Kidney (tissue), 14 donors: Measurements from ENCODE around the gene SCUBE3. TPM values are rescaled to one million over a fixed set of nuclear protein-coding genes. Genes with fewer than 3 reads are reported as not detected.
A peak's percentile ranks its signal among the peaks of the same experiment; 100 is the strongest.

Experiments used
- DNase-seq, 5 donors: peaks; one replicate each; pipeline ENCODE4 v3.0.0-alpha.2; 2013 to 2020
- FAIRE-seq: peaks from 2 replicates; lab custom pipeline; 2012; peaks lifted over from hg19 to GRCh38; lab: Jason Lieb, UNC
- H3K27ac ChIP-seq, 2 donors: one replicate each; pipeline ENCODE4 v1.7.0; 2013; ENCODE audit warnings: low read depth in 2 of 2, low read length in 2 of 2, inconsistent platforms in 1 of 2
- H3K27me3 ChIP-seq: one replicate; pipeline ENCODE4 v1.7.1; 2013; ENCODE audit warnings: low read length, inconsistent platforms; ENCODE audit not compliant: control insufficient read depth, insufficient read depth
- H3K36me3 ChIP-seq, 3 donors: one replicate each; pipeline versions ENCODE4 v1.7.0 to v1.7.1; 2013; ENCODE audit warnings: low read length in 3 of 3, control low read depth in 1 of 3, inconsistent platforms in 1 of 3; ENCODE audit not compliant: insufficient read depth in 3 of 3, control insufficient read depth in 2 of 3
- H3K4me1 ChIP-seq, 3 donors: one replicate each; pipeline versions ENCODE4 v1.7.0 to v1.7.1; 2013; ENCODE audit warnings: low read length in 3 of 3, inconsistent platforms in 1 of 3, low read depth in 1 of 3; ENCODE audit not compliant: control insufficient read depth in 2 of 3, insufficient read depth in 2 of 3
- H3K4me3 ChIP-seq, 3 donors: one replicate each; pipeline versions ENCODE4 v1.7.0 to v1.8.1; 2013; ENCODE audit warnings: low read length in 3 of 3, control low read depth in 1 of 3, inconsistent platforms in 1 of 3
- H3K9ac ChIP-seq, 3 donors: one replicate each; pipeline versions ENCODE4 v1.7.0 to v1.7.1; 2013; ENCODE audit warnings: low read length in 3 of 3, control low read depth in 1 of 3, inconsistent platforms in 1 of 3
- H3K9me3 ChIP-seq, 3 donors: one replicate each; pipeline versions ENCODE4 v1.7.0 to v1.7.1; 2013; ENCODE audit warnings: low read length in 3 of 3, control low read depth in 1 of 3, inconsistent platforms in 1 of 3; ENCODE audit not compliant: control insufficient read depth in 2 of 3, insufficient read depth in 1 of 3
- intact Hi-C: fragments of 100-400 bp; cut with DNase I; formaldehyde crosslinking; loops from one replicate; pipeline ENCODE4 v1.11.1; 2022
- polyA plus RNA-seq: library from polyadenylated mRNA; stranded (reverse); fragments of 350-450 nt; fragmentation: Illumina TruSeq; extraction: RNeasy Lipid Tissue Mini Kit (QIAGEN cat#74804); gene quantifications from one replicate; pipeline ENCODE4 v1.2.3, GENCODE V29; 2014; ENCODE audit warnings: low read depth, low replicate concordance; ENCODE audit not compliant: insufficient read depth
- total RNA-seq: library from RNA; stranded (reverse); fragmentation: NEBNext Ultra II Directional; extraction: Animal tissue kit (Norgen Biotek cat#: 25700); gene quantifications from one replicate; pipeline ENCODE4 v1.2.1, GENCODE V29; 2021
- TF ChIP-seq, protein P1 (sequence below): IDR thresholded peaks from 3 replicates; pipeline ENCODE4 v1.5.1; 2012; ENCODE audit warnings: mild to moderate bottlenecking, moderate library complexity, borderline replicate concordance; ENCODE audit not compliant: insufficient read depth; ENCODE audit errors: extremely low read depth
- donor health status: control.
- donor health status: control.
- donor health status: control.
- donor health status: control.
- donor health status: control.
- donor health status: DM: yes; HTN: yes; CAD: no.
- donor health status: Normal renal cell carcinoma (clear cell type).

The SCUBE3 gene
- total and polyA plus RNA-seq, 2 donors from 2014 or later, result 2.5 to 4.5 TPM

DNA sequence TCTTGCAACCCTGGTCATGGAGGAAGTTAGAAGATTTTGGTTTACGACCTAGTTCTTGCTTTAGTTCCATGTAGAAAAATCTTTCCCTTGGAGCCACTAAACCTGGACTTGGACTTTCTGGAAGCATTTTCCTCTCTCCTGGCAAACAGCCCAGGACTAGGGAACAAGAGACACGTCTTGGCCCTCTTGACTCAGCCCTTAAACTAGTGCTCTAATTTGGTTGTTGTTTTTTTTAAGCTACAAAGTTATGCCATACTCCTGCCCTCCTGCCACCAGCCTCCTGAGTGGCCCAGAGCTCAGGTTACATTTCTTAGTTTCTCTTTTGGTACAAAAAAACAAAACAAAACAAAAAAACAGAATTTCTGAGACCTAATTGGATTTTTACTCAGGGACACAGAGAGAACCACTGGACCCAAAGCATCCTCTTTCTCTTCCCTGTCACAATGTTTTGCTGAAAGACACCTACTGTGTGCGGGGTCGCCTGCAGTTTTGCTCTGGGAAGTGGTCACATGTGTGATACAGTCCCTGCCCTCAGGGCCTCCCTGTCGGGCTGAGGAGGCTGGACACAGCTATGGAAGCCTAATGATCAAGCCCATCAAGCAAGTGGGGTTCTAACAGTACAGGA, 32.3 kb upstream of the SCUBE3 start:
- intact Hi-C loops, result no loop called here
- Histone ChIP-seq H3K36me3 (no peaks in the 10 kb centered on the region), H3K9ac (no peak overlapping the region), H3K4me3 (no peak overlapping the region), H3K27ac (peak overlapping the region in 1 of 2 donors; percentile 10), H3K4me1 (peaks cover 0 to 8% (median 6%) of the 10 kb centered on the region in 3 donors), H3K27me3 (no peaks in the 10 kb centered on the region), H3K9me3 (no peaks in the 10 kb centered on the region)
- TF ChIP-seq, protein P1, sequence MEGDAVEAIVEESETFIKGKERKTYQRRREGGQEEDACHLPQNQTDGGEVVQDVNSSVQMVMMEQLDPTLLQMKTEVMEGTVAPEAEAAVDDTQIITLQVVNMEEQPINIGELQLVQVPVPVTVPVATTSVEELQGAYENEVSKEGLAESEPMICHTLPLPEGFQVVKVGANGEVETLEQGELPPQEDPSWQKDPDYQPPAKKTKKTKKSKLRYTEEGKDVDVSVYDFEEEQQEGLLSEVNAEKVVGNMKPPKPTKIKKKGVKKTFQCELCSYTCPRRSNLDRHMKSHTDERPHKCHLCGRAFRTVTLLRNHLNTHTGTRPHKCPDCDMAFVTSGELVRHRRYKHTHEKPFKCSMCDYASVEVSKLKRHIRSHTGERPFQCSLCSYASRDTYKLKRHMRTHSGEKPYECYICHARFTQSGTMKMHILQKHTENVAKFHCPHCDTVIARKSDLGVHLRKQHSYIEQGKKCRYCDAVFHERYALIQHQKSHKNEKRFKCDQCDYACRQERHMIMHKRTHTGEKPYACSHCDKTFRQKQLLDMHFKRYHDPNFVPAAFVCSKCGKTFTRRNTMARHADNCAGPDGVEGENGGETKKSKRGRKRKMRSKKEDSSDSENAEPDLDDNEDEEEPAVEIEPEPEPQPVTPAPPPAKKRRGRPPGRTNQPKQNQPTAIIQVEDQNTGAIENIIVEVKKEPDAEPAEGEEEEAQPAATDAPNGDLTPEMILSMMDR, result no peak
- FAIRE-seq (peak; percentile 17), DNase-seq (peak in 1 of 5 donors; percentile 72)

DNA sequence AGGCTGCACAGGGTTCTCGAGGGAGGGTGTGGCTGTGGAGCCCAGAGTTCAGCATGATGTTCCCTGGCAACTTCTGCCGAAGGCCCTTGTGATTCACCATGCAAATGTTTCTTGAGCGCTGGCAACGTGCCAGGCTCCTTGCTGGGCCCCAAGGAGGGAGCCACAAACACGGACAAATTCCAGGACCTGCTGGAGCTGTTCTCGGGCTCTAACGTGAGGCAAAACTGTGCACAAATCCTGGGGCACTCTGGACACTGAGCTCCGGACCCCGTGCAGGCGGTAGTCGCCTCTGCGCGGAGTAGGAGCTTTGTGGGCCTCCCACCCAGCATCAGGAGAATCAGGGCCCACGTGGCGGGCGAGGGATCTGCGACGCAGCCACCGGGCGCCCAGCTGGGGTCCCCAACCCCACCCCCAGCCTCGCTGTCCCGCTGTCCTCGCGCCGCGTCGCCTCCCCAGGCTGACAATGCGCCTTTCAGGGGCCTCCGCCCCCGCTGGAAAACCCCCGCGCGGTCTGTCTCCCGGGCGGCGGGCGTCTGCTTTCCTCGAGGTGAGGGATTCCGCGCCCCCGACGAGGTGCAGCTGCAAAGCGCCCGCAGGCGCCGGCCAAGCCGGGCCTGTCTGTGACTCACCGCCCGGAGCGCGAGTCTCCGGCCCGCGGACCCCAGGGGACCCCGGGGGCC, 31.7 kb upstream of the SCUBE3 start:
- H3K9ac ChIP-seq, result no peak overlapping the region
- H3K4me1 ChIP-seq, result peaks cover 0 to 8% (median 6%) of the 10 kb centered on the region in 3 donors
- H3K27ac ChIP-seq, result no peak overlapping the region

DNA sequence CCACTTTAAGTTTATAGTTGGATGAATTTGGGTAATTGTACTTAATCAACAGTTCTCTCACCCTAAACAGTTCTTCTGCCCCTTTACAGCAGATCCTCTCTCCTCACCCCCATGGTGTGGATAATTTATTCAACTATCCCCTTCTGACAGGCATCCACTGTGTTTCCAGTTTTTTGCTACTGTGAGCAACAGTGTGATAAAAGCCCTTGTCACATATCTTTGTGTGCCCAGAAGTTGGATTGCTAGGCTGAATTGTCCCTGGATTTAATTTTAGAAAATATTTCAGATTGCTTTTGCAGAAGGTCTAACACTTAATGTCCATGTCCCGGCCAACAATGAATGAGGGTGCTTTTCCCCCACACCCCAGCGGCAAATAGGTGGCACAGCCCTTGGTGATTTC, 30.5 kb upstream of the SCUBE3 start:
- intact Hi-C loops, result no loop called here
- Histone ChIP-seq H3K36me3 (no peaks in the 10 kb centered on the region), H3K9me3 (no peaks in the 10 kb centered on the region), H3K4me1 (peaks cover 0 to 8% (median 6%) of the 10 kb centered on the region in 3 donors), H3K9ac (no peak overlapping the region), H3K27me3 (no peaks in the 10 kb centered on the region), H3K4me3 (no peak overlapping the region), H3K27ac (no peak overlapping the region)
- TF ChIP-seq, protein P1, result no peak
- DNase-seq (no peak), FAIRE-seq (no peak)

More for the DNA sequence above, 31.7 kb upstream of the SCUBE3 start:
- H3K27me3 ChIP-seq, result no peaks in the 10 kb centered on the region
- intact Hi-C loops, result no loop called here
- DNase-seq (peak in 4 of 5 donors; percentile 33 to 91 (median 63)), FAIRE-seq (no peak)
- no peaks in the 10 kb centered on the region for H3K36me3 ChIP-seq
- H3K4me3 ChIP-seq, result no peak overlapping the region
- H3K9me3 ChIP-seq, result no peaks in the 10 kb centered on the region
- TF ChIP-seq, protein P1, result no peak
